Embryonic facial prominence (tissue), 1 donor: ENCODE data around the gene NAV2.

Source experiments
- DNase-seq: peaks from one replicate; pipeline ENCODE4 v3.0.0-alpha.2; 2016; ENCODE audit errors: extremely low spot score

The NAV2 gene

GRCh38 chr11:20016526-20016925, 303.9 kb downstream of the NAV2 start:
- no peak for DNase-seq

GRCh38 chr11:20017320-20017719, 304.7 kb downstream of the NAV2 start:
- no peak for DNase-seq

DNA sequence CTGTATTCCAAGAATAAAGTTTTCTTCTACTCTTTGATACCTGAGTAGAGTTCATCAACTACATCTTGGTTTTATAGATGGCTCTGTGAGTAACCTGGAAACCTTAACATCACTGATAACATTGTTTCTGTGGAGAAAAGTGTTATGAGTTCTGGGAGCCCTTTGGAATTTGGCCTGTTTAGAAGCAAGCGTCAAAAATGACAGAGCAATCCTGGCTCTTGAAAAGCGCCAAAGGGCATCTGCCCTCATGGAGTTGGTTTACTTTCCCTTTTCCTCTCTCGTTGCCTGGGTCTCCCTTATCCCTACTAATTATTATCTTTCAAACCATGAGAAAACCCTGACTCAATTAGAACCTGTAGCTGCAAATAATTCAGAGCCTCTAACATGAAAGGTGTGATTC, 307.6 kb downstream of the NAV2 start:
- DNase-seq, result no peak

DNA sequence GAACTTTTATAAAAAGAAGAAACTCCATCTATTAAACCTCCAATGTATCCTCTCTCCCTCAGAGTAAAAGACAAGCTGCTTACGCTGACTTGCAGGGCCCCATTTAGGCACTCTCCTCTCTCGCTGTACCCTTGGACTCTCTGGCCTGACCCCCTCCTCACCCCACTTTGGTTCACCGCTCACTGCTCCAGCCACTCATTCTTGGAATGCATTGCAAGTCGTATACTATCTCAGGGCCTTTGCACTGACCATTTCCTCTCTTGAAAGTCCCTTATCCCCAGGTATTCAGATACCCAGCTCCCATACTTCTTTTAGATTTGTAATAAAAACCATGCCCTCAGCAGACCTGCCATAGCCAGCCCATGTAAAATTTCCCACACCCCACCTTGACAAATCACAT, 308.1 kb downstream of the NAV2 start:
- no peak for DNase-seq

DNA sequence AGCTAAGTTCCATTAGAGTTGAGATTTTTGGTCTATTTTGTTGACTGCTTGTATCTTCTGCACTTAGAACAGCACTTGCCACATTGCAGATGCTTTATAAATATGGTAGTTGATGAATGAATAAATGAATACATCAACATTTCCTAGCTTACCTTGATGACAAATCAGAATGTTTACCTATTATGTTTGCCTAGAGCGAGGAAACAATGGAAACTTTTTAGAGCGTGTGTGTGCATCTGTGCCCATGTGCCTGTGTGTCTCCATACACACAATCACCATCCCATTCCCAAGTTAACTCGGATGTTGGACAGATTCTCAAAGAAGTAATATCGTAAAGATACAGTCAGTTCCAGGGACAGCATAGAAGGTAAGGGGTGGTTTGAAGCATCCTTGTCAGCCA, 308.6 kb downstream of the NAV2 start:
- DNase-seq, result no peak

- no peak for DNase-seq
Measured at GRCh38 chr11:20021771-20022362, 309.2 kb downstream of the NAV2 start.

GRCh38 chr11:20022363-20023081, 309.9 kb downstream of the NAV2 start:
- no peak for DNase-seq

DNA sequence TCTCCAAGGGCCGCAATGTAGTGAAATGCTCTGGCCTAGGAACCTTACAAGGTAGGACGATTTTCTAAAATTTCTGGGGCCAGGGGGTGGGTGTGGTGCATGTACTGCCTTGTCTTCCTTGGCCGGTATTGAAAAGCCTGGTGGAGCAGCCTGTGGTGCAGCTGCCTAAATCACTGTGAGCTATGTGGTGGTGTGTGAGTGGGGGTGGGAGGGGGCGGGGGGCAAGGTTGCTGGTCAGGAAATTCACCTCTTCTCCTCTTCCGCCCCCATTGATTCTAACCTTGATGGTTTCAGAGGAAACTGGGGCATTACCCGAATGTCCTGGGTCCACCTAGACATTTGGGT, 310.4 kb downstream of the NAV2 start:
- DNase-seq, result no peak

DNA sequence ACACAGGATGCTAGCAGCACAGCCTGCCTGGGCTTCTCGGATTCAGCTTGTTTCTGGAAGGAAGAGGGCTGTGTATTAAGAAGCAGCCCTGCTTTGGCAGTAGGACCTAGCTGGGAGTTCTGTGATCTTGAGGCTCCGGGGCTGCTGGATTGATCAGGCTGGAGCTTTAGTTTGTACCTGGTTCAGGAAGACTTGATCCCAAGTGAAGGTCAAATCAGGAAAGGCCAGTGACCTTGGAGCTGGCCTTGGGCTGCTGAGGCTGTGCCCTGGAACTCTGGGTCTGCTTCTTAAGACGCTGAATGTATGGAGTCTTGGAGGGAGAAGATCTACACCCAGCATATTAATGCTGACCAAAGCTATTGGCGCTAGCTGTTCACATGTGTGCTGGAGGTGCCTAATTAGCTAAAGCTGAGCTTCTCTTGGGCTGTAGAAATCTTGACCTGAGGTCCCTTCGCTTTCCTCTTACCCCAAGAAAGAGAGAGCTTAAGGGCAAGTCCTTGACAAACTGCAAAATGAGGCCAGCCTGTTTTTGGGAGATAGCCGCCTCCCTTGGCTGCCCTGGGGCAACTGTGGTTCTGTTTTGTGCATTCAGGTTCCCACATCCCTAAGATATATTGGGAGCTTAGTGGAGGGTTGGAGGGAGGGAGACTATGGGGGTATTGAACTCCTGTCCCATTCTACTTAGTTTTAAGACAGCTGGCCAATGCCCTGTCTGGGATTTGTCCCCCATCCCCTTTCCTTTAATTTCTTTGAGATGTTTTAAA, 311.7 kb downstream of the NAV2 start:
- DNase-seq, result no peak

DNA sequence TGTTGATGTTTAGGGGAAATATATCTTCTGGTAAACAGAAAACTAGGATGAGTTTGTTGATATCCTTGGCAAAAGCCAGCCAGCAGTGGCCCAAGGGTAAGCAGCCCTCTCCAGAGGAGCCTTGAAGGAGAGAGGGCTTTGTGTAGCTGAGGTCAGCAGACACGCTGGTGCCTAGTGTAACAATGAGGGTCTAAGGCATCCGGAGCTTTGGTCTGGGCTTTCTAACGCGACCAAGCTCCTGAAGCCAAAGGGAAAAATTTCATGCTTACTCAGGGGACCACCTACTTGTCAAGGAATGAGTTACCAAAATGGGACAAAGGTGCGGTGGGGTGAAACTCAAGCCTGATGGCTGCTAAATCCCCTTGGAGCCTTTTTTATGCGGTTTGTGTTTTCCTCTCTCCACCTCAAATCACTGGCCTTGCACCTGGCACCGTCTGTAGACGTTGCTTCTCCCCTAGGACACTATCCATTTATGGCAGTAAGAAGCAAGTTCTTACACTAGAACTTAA, 312.7 kb downstream of the NAV2 start:
- no peak for DNase-seq

DNA sequence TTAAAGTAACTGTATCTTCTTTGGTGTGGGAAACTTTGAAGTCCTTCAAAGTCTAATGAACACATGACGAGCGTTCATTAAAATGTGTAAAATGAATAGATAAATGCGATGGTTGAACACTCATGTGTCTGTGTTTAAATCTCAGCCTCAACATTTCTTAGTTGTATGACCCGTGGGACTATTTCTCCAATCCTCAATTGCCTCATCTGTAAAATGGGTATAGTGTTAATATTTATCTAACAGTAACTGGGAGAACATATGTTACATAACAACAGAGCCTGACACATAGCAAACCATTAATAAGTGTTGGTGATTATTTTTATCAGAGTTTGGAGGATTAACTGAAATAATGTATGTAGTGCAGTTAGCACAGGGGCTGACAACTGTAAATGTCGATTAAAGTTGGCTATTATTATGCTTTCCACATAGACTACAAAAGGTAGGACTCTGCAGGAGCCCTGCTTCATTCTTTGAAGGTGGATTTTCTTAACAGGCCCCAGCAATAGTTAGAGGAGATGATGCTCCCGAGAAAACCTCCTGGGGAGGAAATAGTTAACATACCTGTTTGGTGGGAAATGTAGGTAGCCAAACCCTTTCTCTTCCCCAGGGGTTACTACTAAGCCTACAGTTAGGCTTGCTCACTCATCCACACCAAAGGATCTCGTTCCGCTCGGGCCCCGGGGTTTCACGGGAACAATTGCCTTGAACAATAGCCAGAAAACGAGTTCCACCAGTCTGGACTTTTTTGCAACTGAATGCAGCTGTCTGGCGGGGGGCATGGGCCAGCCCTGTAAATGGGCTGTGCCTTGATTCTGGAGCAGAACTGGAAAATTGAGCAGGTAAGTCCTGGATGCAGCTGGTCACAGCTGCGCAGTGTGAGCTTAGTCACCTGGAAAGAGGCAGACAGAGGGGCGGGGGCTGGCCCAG, 314.3 kb downstream of the NAV2 start:
- DNase-seq, result no peak

DNA sequence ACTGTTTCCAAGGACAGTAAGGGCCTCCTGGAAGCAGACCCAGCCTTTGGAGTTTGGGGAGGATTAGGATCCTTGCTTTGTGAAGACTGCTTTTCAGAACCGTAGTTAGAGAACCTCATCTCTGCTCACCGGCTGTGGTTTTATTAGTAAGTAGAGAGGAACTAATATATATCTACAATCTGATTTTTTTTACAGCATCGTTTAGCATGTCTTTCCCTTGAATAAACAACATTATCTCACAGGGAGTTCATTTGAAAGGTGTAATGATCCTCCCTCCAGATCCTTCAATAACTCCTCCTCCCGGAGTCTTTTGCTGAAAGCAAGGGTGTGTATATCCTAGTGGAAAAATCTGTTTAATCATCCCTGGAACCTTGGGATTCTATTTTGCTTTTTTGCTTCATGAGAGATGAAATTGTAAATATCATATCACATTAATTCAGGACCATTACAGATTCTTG, 314.9 kb downstream of the NAV2 start:
- DNase-seq, result no peak

- DNase-seq, result no peak
Measured at GRCh38 chr11:20029193-20029592, 316.6 kb downstream of the NAV2 start.

DNA sequence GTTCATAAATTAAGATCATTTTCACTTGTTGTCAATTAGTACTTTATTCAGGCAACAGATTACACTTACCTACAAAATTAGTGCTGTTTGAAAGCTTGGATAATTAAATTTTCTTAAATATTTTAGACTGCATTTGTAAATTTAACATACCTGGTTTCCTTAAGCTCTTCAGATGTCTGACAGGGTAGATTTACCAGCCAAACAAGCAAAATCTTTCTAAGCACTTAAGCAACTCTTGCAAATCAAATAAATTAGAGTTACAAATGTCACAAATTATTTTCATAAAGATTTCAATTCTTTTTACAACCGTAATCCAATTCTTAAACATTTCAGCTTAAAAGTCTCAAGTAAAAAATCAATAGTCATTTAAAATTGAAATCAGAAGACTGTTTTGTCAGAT, 317.8 kb downstream of the NAV2 start:
- DNase-seq, result no peak

- no peak for DNase-seq
Measured at GRCh38 chr11:20031155-20032001, 318.7 kb downstream of the NAV2 start.

GRCh38 chr11:20032127-20032526, 319.5 kb downstream of the NAV2 start:
- no peak for DNase-seq

- no peak for DNase-seq
Measured at GRCh38 chr11:20032577-20033260, 320.1 kb downstream of the NAV2 start.

DNA sequence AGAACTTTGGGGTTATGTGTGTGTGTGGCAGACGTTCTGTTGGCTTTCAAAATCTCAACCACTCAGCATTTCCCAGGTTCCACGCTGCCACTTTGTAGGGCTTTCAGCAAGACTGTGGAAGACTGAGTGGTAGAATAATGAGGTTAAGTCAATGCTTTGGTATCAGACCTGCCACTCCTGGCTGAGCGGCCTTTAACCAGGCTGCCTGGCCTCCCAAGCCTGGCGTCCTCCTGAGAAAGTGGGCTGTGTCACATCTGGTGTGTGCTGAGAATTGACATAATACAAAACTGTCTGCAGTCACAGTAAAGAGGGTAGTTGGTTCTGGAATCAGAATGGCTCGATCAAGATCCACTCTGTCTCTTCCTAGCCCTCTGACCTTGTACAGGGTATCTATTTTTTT, 321.2 kb downstream of the NAV2 start:
- no peak for DNase-seq

- DNase-seq, result no peak
Measured at GRCh38 chr11:20034941-20035340, 322.3 kb downstream of the NAV2 start.

- DNase-seq, result no peak
Measured at GRCh38 chr11:20035375-20035700, 322.7 kb downstream of the NAV2 start.
